HEK293 (cell line): Measurements from ENCODE around the gene AGRN.

Source experiments
- SP3 ChIP-seq: fragments of 450-650 bp; formaldehyde crosslinking; IDR thresholded peaks from 2 replicates; pipeline ENCODE4 v1.5.1; 2016; ENCODE audit warnings: missing biosample characterization, missing genetic modification characterization
- TRIM28 ChIP-seq: IDR thresholded peaks from 2 replicates; pipeline ENCODE4 v1.6.1; 2011; ENCODE audit warnings: low read length, control low read depth, borderline replicate concordance
- ZNF24 ChIP-seq: fragments of 450-650 bp; formaldehyde crosslinking; IDR thresholded peaks from 2 replicates; pipeline ENCODE4 v1.5.1; 2016; ENCODE audit warnings: missing biosample characterization, missing genetic modification characterization
- ZNF501 ChIP-seq: fragments of 450-650 bp; formaldehyde crosslinking; IDR thresholded peaks from 2 replicates; pipeline ENCODE4 v1.5.1; 2016; ENCODE audit warnings: missing biosample characterization, missing genetic modification characterization
- ZNF664 ChIP-seq: fragments of 450-650 bp; formaldehyde crosslinking; IDR thresholded peaks from 2 replicates; pipeline ENCODE4 v1.5.1; 2016; ENCODE audit warnings: missing biosample characterization, missing genetic modification characterization
- ZNF791 ChIP-seq: fragments of 450-650 bp; formaldehyde crosslinking; IDR thresholded peaks from 2 replicates; pipeline ENCODE4 v1.5.1; 2016; ENCODE audit warnings: missing biosample characterization, missing genetic modification characterization
- TF ChIP-seq, protein P1 (sequence below): fragments of 450-650 bp; formaldehyde crosslinking; IDR thresholded peaks from 2 replicates; pipeline ENCODE4 v1.5.1; 2016; ENCODE audit warnings: missing biosample characterization, missing genetic modification characterization
- TF ChIP-seq, protein P2 (sequence below): fragments of 450-650 bp; formaldehyde crosslinking; IDR thresholded peaks from 2 replicates; pipeline ENCODE4 v1.5.1; 2016; ENCODE audit warnings: missing biosample characterization, missing genetic modification characterization

DNA sequence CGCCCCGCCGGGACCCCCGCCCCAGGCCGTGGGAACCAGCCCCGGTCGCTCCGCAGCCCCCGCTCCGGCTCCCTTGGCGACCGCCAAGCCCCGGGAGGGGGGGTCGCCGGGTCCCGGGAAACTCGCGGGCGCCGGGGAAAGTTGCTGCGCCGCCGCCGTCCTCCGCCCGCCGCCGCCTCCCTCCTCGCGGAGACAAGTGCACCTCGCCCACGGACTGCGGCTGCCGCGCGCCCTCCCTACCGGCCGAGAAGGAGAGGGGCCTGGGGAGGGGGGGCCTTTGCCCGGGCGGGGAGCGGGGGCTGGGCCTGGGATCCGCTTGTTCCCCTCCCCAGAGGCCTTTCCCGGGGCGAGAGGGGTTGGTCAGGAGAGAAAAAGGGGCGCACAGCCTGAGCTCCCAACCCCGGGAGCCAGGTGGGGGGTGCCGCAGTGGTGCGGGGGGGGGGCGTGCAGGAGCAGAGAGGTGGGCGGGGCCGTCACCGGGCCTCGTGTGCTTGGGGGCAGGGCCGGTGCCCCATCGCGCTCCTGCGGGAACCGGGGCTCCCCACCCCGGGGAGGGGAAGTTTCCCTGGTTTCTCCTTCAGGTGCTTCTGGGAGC is 592 bp downstream of the AGRN start:
- TF ChIP-seq ZNF791 (tag by site-specific recombination) (no peak), ZNF664 (tag by site-specific recombination) (no peak), SP3 (tag by site-specific recombination) (no peak), TRIM28 (no peak), ZNF501 (tag by site-specific recombination) (no peak), ZNF24 (tag by site-specific recombination) (no peak)
- TF ChIP-seq, protein P1, sequence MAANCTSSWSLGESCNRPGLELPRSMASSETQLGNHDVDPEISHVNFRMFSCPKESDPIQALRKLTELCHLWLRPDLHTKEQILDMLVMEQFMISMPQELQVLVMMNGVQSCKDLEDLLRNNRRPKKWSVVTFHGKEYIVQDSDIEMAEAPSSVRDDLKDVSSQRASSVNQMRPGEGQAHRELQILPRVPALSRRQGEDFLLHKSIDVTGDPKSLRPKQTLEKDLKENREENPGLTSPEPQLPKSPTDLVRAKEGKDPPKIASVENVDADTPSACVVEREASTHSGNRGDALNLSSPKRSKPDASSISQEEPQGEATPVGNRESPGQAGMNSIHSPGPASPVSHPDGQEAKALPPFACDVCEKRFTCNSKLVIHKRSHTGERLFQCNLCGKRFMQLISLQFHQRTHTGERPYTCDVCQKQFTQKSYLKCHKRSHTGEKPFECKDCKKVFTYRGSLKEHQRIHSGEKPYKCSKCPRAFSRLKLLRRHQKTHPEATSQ (tag by site-specific recombination), result no peak
- TF ChIP-seq, protein P2, sequence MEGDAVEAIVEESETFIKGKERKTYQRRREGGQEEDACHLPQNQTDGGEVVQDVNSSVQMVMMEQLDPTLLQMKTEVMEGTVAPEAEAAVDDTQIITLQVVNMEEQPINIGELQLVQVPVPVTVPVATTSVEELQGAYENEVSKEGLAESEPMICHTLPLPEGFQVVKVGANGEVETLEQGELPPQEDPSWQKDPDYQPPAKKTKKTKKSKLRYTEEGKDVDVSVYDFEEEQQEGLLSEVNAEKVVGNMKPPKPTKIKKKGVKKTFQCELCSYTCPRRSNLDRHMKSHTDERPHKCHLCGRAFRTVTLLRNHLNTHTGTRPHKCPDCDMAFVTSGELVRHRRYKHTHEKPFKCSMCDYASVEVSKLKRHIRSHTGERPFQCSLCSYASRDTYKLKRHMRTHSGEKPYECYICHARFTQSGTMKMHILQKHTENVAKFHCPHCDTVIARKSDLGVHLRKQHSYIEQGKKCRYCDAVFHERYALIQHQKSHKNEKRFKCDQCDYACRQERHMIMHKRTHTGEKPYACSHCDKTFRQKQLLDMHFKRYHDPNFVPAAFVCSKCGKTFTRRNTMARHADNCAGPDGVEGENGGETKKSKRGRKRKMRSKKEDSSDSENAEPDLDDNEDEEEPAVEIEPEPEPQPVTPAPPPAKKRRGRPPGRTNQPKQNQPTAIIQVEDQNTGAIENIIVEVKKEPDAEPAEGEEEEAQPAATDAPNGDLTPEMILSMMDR, result no peak
